ENCODE results near the gene LMNA.

GRCh38 chr1:156154317-156154749, 39.8 kb downstream of the LMNA start:
- TF ChIP-seq POLR2A (IDR thresholded peaks at IDR 0.05; ENCODE audit: low read length) (no peak), GATA1 (IDR thresholded peaks at IDR 0.05; ENCODE audit: low read depth, low read length) (no peak)

Data from erythroblast (primary cell).